ENCODE data around the gene ELOVL3.
"Not testable (repeated sequence)": the region's sequence is repeated elsewhere in the genome, so short reads cannot be mapped to it uniquely, and the experiment has no call there.

ELOVL3 gene

DNA sequence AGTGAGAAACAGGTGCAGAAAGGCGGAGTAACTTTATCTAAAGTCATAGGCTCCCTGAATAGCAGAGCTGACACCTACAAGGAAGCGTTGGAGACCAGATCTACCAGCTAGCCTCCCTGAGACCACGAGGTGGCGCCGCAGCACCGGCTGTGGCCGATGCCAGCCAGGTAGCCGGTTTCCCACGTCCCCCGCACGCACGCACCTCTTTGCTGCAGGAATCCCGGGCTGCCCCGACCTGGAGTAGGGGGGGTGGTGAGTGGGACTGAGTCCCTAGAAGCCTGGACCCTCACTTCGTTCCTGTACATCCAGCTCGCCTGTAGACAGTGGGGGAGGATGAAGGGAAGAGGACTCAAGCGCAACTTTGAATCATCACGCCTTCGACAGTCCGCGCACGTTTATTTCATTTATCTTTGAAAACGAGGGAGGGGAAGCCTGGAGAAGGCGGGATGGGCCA, 3.7 kb downstream of the ELOVL3 start:
- peak; percentile 90 to 92 for DNase-seq

- DNase-seq = peak; percentile 54 to 65
These were observed 4.3 kb downstream of the ELOVL3 start for GRCh38 chr10:102230264-102230860.

DNA sequence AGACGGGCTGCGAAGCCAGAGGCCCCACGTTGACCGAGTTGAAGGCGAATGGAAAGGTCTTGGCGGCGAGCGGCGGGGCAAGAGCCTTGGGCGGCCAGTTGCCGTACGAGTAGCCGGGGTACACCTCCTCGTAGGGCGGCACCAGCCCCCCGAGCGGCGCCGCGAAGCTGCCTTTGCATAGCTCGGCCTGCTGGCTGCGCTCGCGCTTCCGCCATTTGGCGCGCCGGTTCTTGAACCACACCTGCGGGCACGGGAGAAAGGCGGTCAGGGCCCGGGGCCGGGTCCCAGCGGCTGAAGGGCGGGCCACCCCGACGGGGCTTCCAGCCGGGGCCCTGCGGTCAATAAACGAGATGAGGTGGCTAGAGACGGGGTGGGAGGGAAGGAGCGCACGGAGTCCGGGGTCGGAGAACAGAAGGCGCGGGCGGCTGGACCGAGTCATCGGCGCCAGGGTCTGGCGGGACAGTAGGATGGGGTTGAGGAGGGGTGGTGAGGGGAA, 4.8 kb downstream of the ELOVL3 start:
- DNase-seq = peak; percentile 57 to 65

- peak; percentile 84 to 86 for DNase-seq
These were observed 5.5 kb downstream of the ELOVL3 start for GRCh38 chr10:102231357-102232318.

GRCh38 chr10:102233997-102234396, 7.9 kb downstream of the ELOVL3 start:
- DNase-seq = no peak

DNA sequence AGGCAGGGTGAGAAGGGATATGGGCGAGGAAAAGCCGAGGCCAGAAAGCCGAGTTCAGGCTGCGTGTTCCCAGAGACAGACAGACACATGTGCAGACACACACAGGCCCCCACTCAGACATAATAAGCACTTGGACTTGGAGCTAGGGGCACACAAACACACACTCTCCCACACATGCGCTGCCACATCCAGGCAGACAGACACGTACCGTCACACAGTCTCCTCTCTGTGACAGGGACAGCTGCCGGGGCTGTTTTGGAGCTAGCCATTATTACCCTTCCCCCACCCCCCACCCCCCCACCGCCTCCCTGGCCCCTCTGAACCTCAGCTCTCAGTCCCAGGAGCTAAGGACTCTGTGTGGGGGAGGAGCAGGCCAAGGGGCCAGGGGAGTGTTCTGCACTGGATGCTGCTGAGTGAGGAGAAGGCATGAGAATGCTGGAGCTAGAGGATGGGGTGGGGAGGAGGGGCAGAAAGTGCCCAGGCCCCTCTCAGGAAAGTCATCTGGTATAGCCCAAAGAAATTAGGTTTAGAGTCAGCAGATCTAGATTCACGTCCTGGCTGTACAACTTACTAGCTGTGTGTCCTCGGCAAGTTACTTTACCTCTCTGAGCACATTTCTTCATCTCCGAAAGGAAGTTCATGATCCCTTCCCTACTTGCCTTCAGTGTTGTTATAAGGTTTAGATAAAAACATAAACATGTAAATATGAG, 8.9 kb downstream of the ELOVL3 start:
- DNase-seq = no peak

DNA sequence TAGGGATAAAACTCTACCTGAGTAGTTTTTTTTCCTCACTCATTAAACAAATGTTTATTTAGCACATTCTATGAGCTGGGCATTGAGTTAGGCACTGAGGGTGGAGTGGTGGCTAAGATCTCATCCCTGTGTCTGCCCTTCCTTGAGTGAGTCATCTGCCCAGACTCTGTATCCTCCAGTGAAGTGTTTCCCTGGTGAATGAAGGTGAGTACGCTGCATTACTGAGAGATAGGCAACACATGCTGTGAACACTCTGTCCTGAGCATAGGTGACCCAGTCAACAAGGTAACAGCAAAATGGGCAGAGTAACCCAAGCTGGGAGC, 9.5 kb downstream of the ELOVL3 start:
- DNase-seq = no peak

DNA sequence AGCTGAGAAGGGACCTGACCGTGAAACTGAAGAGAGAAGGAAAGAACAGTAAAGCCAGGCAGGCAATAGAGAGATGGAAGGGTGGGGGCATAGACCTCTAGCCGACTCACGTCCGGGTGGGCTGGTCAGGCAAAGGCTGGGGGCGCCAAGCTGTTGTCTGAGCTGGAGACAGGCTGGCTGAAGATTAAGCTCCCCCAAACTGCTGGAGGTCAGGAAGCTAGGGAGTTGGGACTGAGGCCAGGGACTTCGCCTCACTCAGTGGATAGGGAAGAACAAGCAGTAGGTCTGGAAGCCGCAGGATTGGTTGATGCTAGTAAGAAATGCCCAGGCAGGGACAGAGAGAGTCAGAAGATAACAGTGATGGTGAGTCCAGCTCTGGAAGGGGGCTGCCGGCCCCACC, 9.9 kb downstream of the ELOVL3 start:
- DNase-seq = no peak

DNA sequence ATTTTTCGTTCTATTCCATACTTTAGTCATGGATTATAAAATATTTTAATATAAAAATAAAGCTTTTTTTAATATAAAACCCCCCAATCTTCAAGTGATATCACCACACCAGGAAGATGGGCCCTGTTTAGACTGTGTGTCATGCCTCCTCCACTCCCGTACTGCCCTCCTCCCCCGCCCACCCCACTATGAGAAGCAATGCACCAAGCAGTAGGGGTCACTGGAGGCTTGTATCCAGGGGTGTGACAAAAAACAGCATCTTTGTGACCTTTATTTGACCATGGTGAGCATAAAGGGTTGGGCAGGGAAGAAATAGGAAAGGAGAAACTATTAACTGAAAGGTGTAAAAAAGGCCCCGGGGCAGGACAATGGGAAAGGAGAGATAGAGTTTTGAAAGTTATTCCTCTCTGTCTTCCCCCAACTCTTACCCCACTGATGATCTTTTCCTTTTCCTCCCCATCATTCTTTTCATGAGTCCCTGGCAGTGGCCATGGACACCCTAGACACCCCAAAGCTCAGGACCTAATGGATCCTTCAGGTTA, 11.7 kb downstream of the ELOVL3 start:
- no peak for DNase-seq

GRCh38 chr10:102240467-102241031, 14.4 kb downstream of the ELOVL3 start:
- no peak for DNase-seq

DNA sequence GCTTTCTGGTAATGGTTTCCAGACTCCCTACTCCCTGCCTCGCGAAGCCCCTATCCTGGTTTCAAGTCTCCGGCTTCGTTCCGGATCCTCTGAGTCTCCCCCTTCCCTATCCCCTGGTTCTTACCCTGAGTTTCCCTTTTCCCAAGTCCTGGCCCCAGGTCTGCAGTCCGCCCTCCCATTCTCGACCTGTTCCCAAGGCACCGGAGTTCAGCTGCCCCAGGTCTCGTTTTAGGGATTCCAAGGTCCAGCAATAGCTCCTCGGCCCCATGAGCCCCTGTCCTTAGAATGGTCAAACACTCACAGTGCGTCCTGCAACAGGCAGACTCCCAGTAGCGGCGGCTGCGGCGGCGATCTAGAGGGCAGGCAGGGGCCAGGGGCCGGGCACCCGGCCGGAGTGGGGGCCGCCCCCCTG, 14.9 kb downstream of the ELOVL3 start:
- no peak for DNase-seq

GRCh38 chr10:102241444-102242117, 15.5 kb downstream of the ELOVL3 start, which contains the start of gene PITX3:
Gene PITX3 (minus strand): TSS chr10:102241512. CDS start chr10:102232080, 9,432 bp downstream.
- DNase-seq = peak; percentile 92 to 94

DNA sequence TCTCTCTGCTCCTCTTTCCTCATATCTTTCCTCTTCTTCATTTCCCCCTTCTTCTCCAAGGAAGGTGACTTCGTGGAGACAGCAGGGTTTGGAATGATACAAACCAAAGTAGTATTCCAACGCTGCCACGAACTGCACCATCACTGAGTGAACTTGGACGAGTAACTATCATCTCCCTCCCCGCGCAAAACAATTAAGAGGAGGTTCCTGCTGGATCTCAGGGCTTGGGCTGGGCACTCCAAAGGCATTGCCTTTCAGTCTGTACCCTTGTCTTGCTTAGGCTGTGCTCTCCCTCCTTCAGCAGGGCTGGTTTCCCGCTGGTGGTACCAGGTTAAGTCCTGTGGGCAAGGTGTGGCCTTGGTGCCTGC, 16.0 kb downstream of the ELOVL3 start:
- DNase-seq = no peak

DNA sequence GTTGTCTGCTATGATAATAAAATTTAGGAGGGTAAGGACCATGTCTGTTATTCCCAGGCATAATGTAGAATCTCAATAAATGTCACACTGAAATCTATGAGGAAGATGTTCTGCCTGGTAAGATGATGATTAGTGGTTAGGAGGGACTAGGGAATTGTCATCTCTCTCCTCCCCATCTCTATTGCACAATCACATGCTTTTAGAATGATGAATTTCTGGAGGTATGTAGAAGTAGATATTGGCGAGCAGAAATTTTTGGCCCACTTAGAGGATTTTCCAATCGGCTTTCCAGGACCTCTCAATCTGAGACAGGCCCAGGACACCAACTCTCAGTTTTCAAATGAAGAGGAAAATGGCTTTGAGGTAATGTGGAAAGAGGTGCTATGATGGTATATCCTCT, 17.2 kb downstream of the ELOVL3 start:
- DNase-seq = no peak

- peak; percentile 83 to 89 for DNase-seq
These were observed 19.2 kb downstream of the ELOVL3 start, which contains the start of gene GBF1 for GRCh38 chr10:102245082-102245931. Gene GBF1 (plus strand): TSS chr10:102245532. CDS start chr10:102258939, 13,407 bp downstream.

DNA sequence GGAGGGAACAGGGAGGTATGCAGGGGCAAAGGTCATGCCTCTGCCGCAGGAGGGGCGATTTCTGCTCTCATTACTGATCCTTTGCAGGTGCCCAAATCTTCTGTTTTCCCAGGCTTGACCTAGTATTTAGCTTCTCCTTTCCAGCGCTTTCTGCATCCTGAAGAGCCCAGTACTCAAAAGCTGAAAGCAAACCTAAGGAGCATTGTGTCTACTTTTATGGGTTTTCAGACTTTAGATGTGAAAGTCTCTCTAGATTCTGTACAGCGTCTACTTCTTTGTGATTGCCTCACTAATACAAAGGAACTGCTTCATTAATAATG, 19.8 kb downstream of the ELOVL3 start:
- no peak for DNase-seq

- no peak for DNase-seq
These were observed 20.2 kb downstream of the ELOVL3 start for GRCh38 chr10:102246261-102246660.

GRCh38 chr10:102247734-102248133, 21.6 kb downstream of the ELOVL3 start:
- DNase-seq = no peak

DNA sequence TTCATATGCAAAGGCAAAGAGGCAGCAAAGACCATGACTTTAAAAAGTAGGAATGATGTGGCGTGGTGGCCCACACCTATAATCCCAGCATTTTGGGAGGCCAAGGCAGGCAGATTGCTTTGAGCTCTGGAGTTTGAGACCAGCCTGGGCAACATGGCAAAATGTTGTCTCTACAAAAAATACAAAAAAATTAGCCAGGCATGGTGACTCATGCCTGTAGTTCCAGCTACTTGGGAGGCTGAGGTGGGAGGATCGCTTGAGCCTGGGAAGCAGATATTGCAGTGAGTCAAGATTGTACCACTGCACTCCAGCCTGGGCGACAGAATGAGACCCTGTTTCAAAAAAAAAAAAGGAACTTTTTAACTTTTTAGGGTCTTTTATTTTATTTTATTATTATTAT, 26.4 kb downstream of the ELOVL3 start:
- DNase-seq = not testable (repeated sequence)

DNA sequence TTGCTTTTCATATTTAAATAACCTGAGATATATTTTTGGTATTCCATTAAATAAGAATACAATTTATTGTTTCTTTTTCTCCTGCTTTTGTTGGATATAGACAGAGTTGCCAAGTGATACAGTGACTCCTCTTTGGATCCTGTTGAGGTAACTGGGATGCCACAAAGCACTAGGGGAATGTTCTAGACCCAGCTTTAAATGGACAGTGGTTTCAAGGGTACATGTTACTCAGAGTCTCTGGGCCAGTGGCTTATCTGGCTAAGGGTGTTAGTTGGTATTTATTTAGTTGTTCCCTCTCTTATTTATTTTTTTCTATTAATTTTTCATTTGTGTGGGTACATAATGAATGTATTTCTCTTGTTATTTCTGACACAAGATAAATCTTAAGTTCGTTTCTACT, 28.3 kb downstream of the ELOVL3 start:
- DNase-seq = no peak

GRCh38 chr10:102255404-102255803, 29.3 kb downstream of the ELOVL3 start:
- no peak for DNase-seq

Measured in activated CD4-positive, alpha-beta T cell treated with anti-CD3 and anti-CD28 coated beads, Interleukin-2, amount 50 U/mL, for 48 hours (primary cell).